ENCODE results near the gene AK1. TPM values are rescaled to one million over a fixed set of nuclear protein-coding genes. Genes with fewer than 3 reads are reported as not detected.
A peak's percentile ranks its signal among the peaks of the same experiment; 100 is the strongest.

The AK1 gene, protein sequence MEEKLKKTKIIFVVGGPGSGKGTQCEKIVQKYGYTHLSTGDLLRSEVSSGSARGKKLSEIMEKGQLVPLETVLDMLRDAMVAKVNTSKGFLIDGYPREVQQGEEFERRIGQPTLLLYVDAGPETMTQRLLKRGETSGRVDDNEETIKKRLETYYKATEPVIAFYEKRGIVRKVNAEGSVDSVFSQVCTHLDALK
- total RNA-seq: 359 TPM

DNA sequence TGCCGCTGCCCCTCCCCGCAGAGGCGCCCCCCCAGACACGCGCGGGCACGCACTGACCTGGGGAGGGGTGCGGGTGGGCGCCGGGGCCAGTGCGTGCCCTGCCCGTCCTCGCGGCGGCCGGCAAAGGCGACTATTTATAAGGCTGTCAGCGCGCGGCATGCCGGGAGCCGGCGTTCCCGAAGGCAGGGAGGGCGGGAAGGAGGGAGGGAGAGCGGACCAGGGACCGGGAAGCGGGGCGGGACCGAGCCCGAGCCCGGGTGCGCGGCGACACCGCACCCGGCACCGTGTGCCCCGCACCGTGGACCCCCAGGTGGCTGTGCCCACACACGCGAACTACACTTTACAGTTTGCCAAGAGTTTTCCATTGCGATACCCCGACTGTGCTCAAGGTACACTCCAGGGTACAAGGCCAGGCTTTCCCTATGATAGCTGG is at the start of gene AK1:
Gene AK1 (minus strand): TSS at position 110 of the 433 bp plus-strand sequence. CDS start 3,058 bp downstream, outside the sequence.
- H3K9ac ChIP-seq (ENCODE audit: low read depth in 1 of 3, low read length in 3 of 3): peak within 1 kb of the TSS; percentile 73 to 96 (median 95)
- peak within 1 kb of the TSS; percentile 92 for H3K27ac ChIP-seq (ENCODE audit: low read depth, low read length)
- H3K4me1 ChIP-seq (ENCODE audit: control insufficient read depth in 3 of 3, insufficient read depth in 3 of 3, low read length in 3 of 3): peaks cover 50 to 62% (median 58%) of the 10 kb centered on the region in 3 donors
- no peaks in the 10 kb centered on the region for H3K9me3 ChIP-seq (ENCODE audit: control insufficient read depth in 3 of 3, low read length in 3 of 3)
- H3K36me3 ChIP-seq (ENCODE audit: control insufficient read depth in 3 of 3, insufficient read depth in 3 of 3, low read length in 3 of 3): peaks cover 6 to 11% (median 7%) of the 10 kb centered on the region in 3 donors
- H3K4me3 ChIP-seq (ENCODE audit: low read length in 3 of 3): peak within 1 kb of the TSS; percentile 76 to 96 (median 89)
- H3K27me3 ChIP-seq (ENCODE audit: control insufficient read depth in 3 of 3, insufficient read depth in 3 of 3, low read length in 3 of 3): no peaks in the 10 kb centered on the region

DNA sequence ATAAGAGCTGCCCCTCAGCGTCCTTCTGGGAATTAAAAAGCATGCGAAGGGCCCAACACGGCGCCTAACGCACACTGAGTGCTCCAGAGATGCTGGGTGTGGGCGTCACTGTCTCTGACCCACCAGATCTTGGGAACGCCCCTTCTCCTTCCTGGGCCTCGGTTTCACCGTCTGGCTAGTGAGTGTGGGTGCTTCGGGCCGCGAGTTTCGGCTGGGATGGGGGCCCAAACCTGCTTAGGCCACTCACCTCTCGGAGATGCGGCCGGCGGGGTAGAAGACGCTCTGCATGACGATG is 49.4 kb upstream of the AK1 start:
- Histone ChIP-seq H3K27me3 (ENCODE audit: control insufficient read depth in 3 of 3, insufficient read depth in 3 of 3, low read length in 3 of 3) (peaks cover 45 to 68% (median 47%) of the 10 kb centered on the region in 3 donors), H3K27ac (ENCODE audit: low read depth, low read length) (no peak overlapping the region), H3K4me1 (ENCODE audit: control insufficient read depth in 3 of 3, insufficient read depth in 3 of 3, low read length in 3 of 3) (peaks cover 11 to 22% (median 21%) of the 10 kb centered on the region in 3 donors), H3K9ac (ENCODE audit: low read depth in 1 of 3, low read length in 3 of 3) (no peak overlapping the region), H3K9me3 (ENCODE audit: control insufficient read depth in 3 of 3, low read length in 3 of 3) (no peaks in the 10 kb centered on the region), H3K4me3 (ENCODE audit: low read length in 3 of 3) (no peak overlapping the region), H3K36me3 (ENCODE audit: control insufficient read depth in 3 of 3, insufficient read depth in 3 of 3, low read length in 3 of 3) (no peaks in the 10 kb centered on the region)

DNA sequence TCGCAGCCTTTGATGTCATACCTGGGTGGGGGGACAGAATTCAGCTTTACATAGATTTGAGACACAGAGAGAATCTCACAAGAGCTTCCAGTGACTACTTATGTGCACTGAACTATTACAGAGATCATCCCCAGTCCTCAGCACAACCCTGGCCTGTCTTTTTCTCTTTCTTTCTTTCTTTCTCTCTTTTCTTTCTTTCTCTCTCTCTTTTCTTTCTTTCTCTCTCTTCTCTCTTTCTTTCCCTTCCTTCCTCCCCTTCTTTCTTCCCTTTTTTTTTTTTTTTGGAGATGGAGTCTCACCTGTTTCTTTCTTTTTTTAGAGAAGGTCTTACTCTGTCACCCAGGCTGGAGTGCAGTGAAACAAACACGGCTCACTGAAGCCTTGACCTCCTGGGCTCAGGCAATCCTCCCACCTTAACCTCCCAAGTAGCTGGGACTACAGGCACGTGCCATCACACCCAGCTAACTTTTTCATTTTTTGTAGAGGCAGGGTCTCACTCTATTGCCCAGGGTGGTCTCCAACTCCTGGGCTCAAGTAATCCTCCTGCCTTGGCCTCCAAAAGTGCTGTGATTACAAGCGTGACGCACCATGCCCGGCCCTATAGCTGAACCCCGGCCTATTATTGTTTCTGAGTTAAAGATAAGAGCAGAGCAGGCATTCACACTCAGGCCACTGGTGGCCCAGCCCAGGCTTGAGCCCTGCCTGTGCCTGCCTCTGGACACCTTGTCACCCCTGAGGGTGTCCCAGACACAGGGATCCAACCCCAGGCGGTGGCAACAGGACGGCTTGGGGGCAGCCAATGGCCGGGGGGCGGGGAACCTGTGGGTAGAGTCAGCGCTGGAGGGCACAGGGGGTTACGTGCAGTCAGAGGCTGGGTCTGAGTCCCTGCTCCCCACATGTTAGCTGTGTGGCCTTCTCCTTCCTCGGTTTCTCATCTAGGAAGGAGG is 48.8 kb upstream of the AK1 start:
- no peak overlapping the region for H3K9ac ChIP-seq (ENCODE audit: low read depth in 1 of 3, low read length in 3 of 3)
- peaks cover 40 to 65% (median 43%) of the 10 kb centered on the region in 3 donors for H3K27me3 ChIP-seq (ENCODE audit: control insufficient read depth in 3 of 3, insufficient read depth in 3 of 3, low read length in 3 of 3)
- H3K36me3 ChIP-seq (ENCODE audit: control insufficient read depth in 3 of 3, insufficient read depth in 3 of 3, low read length in 3 of 3): no peaks in the 10 kb centered on the region

DNA sequence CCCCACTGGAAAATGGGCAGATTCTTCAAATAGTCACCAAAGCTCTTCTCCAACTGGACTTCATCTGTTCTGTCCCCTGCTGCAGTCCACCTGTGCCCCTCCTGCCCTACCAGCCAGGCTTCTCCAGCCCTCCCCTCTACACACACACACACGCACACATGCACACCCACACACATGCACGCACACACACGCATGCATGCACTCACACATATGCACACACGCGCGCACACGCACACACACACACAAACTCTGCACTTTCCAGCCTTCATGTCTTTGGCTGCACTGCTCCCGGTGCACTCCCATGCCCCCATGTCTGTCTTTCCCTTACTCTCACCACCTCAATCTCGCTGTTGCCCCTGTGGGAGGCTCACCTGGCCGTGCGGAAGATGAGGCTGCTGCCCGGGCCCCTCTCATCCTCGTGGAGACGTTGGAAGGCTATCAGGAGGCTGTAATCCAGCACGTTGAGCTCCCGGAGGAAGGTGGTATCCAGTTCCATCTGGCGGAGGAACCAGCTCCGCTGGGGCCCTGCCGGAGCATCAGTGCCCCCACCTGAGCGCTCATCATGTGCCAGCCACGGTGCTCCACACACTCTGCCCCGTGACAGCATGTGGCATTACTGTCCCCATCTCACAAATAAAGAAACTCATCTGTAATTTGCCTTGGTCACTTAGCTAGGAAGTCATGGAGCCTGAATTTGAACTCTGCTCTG is 47.4 kb upstream of the AK1 start:
- peaks cover 10 to 16% (median 15%) of the 10 kb centered on the region in 3 donors for H3K4me1 ChIP-seq (ENCODE audit: control insufficient read depth in 3 of 3, insufficient read depth in 3 of 3, low read length in 3 of 3)
- no peaks in the 10 kb centered on the region for H3K9me3 ChIP-seq (ENCODE audit: control insufficient read depth in 3 of 3, low read length in 3 of 3)
- no peak overlapping the region for H3K9ac ChIP-seq (ENCODE audit: low read depth in 1 of 3, low read length in 3 of 3)
- H3K36me3 ChIP-seq (ENCODE audit: control insufficient read depth in 3 of 3, insufficient read depth in 3 of 3, low read length in 3 of 3): no peaks in the 10 kb centered on the region
- H3K27ac ChIP-seq (ENCODE audit: low read depth, low read length): no peak overlapping the region
- H3K27me3 ChIP-seq (ENCODE audit: control insufficient read depth in 3 of 3, insufficient read depth in 3 of 3, low read length in 3 of 3): peaks cover 36 to 53% (median 36%) of the 10 kb centered on the region in 3 donors
- H3K4me3 ChIP-seq (ENCODE audit: low read length in 3 of 3): no peak overlapping the region

More for the DNA sequence above, 48.8 kb upstream of the AK1 start:
- Histone ChIP-seq H3K27ac (ENCODE audit: low read depth, low read length) (no peak overlapping the region), H3K4me1 (ENCODE audit: control insufficient read depth in 3 of 3, insufficient read depth in 3 of 3, low read length in 3 of 3) (peaks cover 13 to 23% (median 22%) of the 10 kb centered on the region in 3 donors), H3K4me3 (ENCODE audit: low read length in 3 of 3) (no peak overlapping the region), H3K9me3 (ENCODE audit: control insufficient read depth in 3 of 3, low read length in 3 of 3) (no peaks in the 10 kb centered on the region)

DNA sequence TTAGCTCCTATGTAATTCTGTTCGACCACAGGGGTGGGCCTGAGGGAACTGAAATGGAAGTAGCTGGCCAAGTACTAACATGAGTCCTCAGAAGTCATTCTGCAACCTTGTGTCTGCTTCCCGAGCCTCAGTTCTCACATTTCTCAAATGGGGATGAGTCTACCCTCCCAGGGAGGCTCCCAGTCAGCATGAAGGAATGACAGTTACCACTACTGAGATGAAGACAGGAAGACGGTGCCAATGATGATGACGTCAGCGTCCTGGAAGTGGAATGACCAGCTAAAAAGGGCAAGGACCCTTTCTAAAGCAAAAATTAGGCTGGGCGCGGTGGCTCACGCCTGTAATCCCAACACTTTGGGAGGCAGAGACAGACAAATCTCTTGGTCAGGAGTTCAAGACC is 46.3 kb upstream of the AK1 start:
- no peaks in the 10 kb centered on the region for H3K9me3 ChIP-seq (ENCODE audit: control insufficient read depth in 3 of 3, low read length in 3 of 3)
- no peaks in the 10 kb centered on the region for H3K36me3 ChIP-seq (ENCODE audit: control insufficient read depth in 3 of 3, insufficient read depth in 3 of 3, low read length in 3 of 3)
- H3K9ac ChIP-seq (ENCODE audit: low read depth in 1 of 3, low read length in 3 of 3): no peak overlapping the region
- H3K4me1 ChIP-seq (ENCODE audit: control insufficient read depth in 3 of 3, insufficient read depth in 3 of 3, low read length in 3 of 3): peaks cover 10 to 25% (median 23%) of the 10 kb centered on the region in 3 donors
- no peak overlapping the region for H3K27ac ChIP-seq (ENCODE audit: low read depth, low read length)
- peaks cover 25 to 43% (median 25%) of the 10 kb centered on the region in 3 donors for H3K27me3 ChIP-seq (ENCODE audit: control insufficient read depth in 3 of 3, insufficient read depth in 3 of 3, low read length in 3 of 3)
- H3K4me3 ChIP-seq (ENCODE audit: low read length in 3 of 3): no peak overlapping the region

DNA sequence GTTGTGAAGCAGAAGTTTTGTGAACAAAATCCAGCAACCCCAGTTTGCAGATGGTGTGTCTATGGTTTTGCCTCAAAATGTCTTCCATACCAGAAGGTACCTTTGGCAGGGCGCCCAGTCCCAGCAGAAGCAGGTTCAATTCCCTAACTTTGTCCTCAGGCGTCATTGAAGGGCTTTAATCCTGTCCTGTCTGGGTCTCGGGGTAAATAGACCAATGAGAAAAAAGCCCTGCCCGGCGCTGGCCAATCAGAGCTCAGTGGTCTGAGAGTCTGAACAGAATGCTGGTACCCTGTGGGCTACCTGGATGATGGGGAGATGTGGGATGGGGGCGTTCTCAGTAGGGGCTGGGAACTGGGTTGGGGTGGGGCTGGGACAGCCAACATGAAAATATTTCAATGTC is 45.6 kb upstream of the AK1 start:
- Histone ChIP-seq H3K9ac (ENCODE audit: low read depth in 1 of 3, low read length in 3 of 3) (no peak overlapping the region), H3K27me3 (ENCODE audit: control insufficient read depth in 3 of 3, insufficient read depth in 3 of 3, low read length in 3 of 3) (peaks cover 18 to 36% (median 18%) of the 10 kb centered on the region in 3 donors)

DNA sequence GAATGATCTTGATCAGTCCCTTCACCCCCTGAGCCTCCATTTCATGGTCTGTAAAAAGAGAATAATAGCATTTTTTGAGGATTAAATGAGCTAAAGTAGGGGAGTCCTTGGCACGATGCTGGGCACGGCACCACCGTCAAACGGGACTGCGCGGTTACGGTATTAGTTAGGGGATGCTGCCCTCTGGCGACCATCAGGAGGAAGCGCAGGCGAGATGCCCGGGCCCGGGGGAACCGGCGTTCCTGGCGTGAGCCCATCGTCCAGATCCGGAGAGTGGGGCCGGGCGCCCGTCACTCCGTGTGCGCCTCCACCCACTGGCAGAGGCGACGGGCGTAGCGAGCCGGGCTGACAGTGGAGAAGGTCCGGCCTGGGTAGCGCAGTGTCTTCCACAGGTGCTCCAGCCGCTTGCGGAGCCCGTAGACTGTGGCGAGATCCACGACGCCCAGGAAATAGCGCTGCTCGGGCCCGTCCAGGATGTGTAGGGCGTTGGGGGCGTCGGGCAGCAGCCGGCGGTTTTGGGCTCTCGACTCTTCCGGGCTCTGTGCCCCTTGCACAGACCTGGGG is 44.2 kb upstream of the AK1 start:
- H3K4me1 ChIP-seq (ENCODE audit: control insufficient read depth in 3 of 3, insufficient read depth in 3 of 3, low read length in 3 of 3): peaks cover 17 to 35% (median 34%) of the 10 kb centered on the region in 3 donors
- no peaks in the 10 kb centered on the region for H3K36me3 ChIP-seq (ENCODE audit: control insufficient read depth in 3 of 3, insufficient read depth in 3 of 3, low read length in 3 of 3)
- H3K27ac ChIP-seq (ENCODE audit: low read depth, low read length): no peak overlapping the region
- H3K27me3 ChIP-seq (ENCODE audit: control insufficient read depth in 3 of 3, insufficient read depth in 3 of 3, low read length in 3 of 3): peaks cover 5 to 25% (median 6%) of the 10 kb centered on the region in 3 donors
- H3K4me3 ChIP-seq (ENCODE audit: low read length in 3 of 3): peak overlapping the region in 2 of 3 donors; percentile 56 to 58
- no peaks in the 10 kb centered on the region for H3K9me3 ChIP-seq (ENCODE audit: control insufficient read depth in 3 of 3, low read length in 3 of 3)
- H3K9ac ChIP-seq (ENCODE audit: low read depth in 1 of 3, low read length in 3 of 3): peak overlapping the region; percentile 50 to 57 (median 53)

More for the DNA sequence above, 45.6 kb upstream of the AK1 start:
- Histone ChIP-seq H3K4me3 (ENCODE audit: low read length in 3 of 3) (no peak overlapping the region), H3K9me3 (ENCODE audit: control insufficient read depth in 3 of 3, low read length in 3 of 3) (no peaks in the 10 kb centered on the region), H3K4me1 (ENCODE audit: control insufficient read depth in 3 of 3, insufficient read depth in 3 of 3, low read length in 3 of 3) (peaks cover 10 to 30% (median 29%) of the 10 kb centered on the region in 3 donors), H3K36me3 (ENCODE audit: control insufficient read depth in 3 of 3, insufficient read depth in 3 of 3, low read length in 3 of 3) (no peaks in the 10 kb centered on the region), H3K27ac (ENCODE audit: low read depth, low read length) (no peak overlapping the region)

DNA sequence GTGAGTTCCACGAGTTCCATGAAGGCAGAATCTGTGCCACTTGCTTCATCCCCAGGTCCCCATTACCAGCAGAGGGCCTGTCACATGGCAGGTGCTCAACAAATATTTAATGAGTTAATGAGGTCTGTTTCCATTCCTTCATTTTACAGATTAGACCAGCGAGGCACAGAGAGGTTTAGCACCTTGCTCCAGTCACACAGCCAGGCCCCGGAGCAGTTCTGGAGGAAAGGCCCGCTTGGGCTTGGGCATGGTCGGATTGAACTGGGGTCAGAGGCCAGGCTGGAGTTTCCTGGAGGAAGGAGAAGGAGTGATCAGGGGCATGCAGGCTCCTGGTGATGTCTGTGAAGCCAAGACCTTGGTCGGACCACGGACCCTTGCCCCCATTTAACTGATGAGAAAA is 43.3 kb upstream of the AK1 start:
- Histone ChIP-seq H3K9me3 (ENCODE audit: control insufficient read depth in 3 of 3, low read length in 3 of 3) (no peaks in the 10 kb centered on the region), H3K27ac (ENCODE audit: low read depth, low read length) (no peak overlapping the region), H3K27me3 (ENCODE audit: control insufficient read depth in 3 of 3, insufficient read depth in 3 of 3, low read length in 3 of 3) (peaks cover 2 to 18% (median 3%) of the 10 kb centered on the region in 3 donors), H3K4me1 (ENCODE audit: control insufficient read depth in 3 of 3, insufficient read depth in 3 of 3, low read length in 3 of 3) (peaks cover 25 to 44% (median 42%) of the 10 kb centered on the region in 3 donors), H3K9ac (ENCODE audit: low read depth in 1 of 3, low read length in 3 of 3) (peak overlapping the region in 1 of 3 donors; percentile 16), H3K4me3 (ENCODE audit: low read length in 3 of 3) (no peak overlapping the region), H3K36me3 (ENCODE audit: control insufficient read depth in 3 of 3, insufficient read depth in 3 of 3, low read length in 3 of 3) (no peaks in the 10 kb centered on the region)

DNA sequence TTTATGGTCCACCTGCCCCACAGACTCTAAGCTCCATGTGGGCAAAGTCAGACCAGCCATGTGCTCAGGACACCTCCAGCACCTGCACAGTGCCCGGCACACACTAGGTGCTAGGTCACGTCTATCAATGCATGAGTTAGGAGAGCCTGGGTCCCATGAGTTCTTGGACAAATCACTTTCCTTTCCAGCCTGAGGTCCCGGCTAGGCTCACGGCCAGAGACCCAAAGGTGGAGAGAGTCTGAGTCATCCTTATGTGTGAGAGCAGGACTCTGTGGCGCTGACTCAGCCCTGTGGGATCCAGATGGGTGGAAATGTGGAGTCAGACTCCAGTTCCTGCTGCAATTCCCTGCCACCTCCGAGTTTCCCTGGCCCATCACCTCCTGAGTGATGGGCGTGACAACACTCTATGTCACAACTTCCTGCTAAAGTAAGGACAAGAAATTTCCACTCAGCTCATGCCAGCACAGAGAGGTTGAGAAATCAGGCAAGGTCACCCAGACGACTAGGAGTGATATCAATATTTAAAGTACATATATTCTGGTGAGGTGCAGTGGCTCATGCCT is 41.9 kb upstream of the AK1 start:
- H3K27ac ChIP-seq (ENCODE audit: low read depth, low read length): peak overlapping the region; percentile 54
- H3K4me3 ChIP-seq (ENCODE audit: low read length in 3 of 3): no peak overlapping the region
- H3K36me3 ChIP-seq (ENCODE audit: control insufficient read depth in 3 of 3, insufficient read depth in 3 of 3, low read length in 3 of 3): no peaks in the 10 kb centered on the region
- H3K9ac ChIP-seq (ENCODE audit: low read depth in 1 of 3, low read length in 3 of 3): peak overlapping the region in 1 of 3 donors; percentile 23
- H3K9me3 ChIP-seq (ENCODE audit: control insufficient read depth in 3 of 3, low read length in 3 of 3): no peaks in the 10 kb centered on the region
- H3K4me1 ChIP-seq (ENCODE audit: control insufficient read depth in 3 of 3, insufficient read depth in 3 of 3, low read length in 3 of 3): peaks cover 26 to 54% (median 53%) of the 10 kb centered on the region in 3 donors
- peaks cover 0 to 7% (median 0%) of the 10 kb centered on the region in 3 donors for H3K27me3 ChIP-seq (ENCODE audit: control insufficient read depth in 3 of 3, insufficient read depth in 3 of 3, low read length in 3 of 3)
